OCI-LY1 (cell line): Measurements from ENCODE around the gene ATP6V1E1.

ENCODE experiments used
- CTCF ChIP-seq: fragments of 200-600 bp; sonication (generic), shearing (Covaris generic); IDR thresholded peaks from 2 replicates; pipeline ENCODE4 v1.5.1; 2017; ENCODE audit warnings: mild to moderate bottlenecking, antibody characterized with exemption, low read length, moderate library complexity, mixed read lengths
- EZH2 ChIP-seq: fragments of 200-600 bp; sonication (generic), shearing (Covaris generic); IDR thresholded peaks from 2 replicates; pipeline ENCODE4 v1.8.0; 2017; ENCODE audit warnings: borderline replicate concordance, mixed run types, mild to moderate bottlenecking, antibody characterized with exemption, low read length, moderate library complexity, mixed read lengths

- TF ChIP-seq CTCF (no peak), EZH2 (no peak)
Measured at GRCh38 chr22:17634696-17635095, 6.1 kb upstream of the ATP6V1E1 start.
